GM11168 (cell line): ENCODE measurements around the gene TAF11L14.

ENCODE experiments used
- in situ Hi-C: fragments of 300-500 bp; cut with MboI; formaldehyde crosslinking; loops from one replicate; pipeline ENCODE4 v1.12.0; 2022; ENCODE audit warnings: low sequenced_read_pairs; ENCODE audit not compliant: unreplicated experiment

Gene TAF11L14

DNA sequence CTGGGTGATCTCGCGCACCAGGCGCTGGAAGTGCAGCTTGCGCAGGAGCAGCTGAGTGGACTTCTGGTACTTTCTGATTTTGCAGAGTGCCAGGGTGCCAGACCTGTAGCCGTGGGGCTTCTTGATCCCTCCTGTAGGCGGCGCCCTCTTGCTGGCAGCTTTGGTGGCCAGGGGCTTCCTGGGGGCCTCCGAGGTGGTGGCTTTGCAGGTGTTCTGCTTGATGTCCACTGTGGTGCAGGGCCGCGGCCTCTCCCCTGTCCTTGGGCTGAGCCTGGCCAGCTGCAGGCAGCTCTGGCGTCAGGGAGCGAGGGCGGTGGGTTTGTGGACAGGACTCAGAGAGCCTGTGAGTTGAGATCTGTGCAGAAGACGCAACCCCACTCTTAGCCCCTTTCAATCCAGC is 36.1 kb downstream of the TAF11L14 start:
- in situ Hi-C loops: no loop called here

DNA sequence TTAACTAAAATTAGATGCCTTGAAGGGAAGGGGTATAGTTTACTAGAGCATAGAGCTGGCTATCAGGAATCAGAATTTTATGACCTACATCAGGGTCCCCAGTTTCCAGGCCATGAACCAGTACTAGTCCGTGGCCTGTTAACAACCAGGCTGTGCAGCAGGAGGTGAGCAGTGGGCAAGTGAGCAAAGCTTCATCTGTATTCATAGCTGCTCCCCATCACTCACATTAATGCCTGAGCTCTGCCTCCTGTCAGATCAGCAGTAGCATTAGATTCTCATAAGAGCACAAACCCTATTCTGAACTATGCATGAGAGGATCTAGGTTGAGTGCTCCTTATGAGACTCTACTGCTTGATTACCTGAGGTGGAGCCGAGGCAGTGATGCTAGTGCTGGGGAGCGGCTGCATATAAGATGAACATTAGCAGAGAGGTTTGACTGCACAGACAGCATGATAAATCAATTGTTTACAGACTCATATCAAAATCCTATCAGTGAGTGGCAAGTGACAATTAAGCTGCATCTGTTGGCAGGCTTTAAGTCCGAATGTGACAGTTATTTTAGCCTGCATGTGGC is 44.6 kb downstream of the TAF11L14 start:
- in situ Hi-C loops: loop anchor here (25.0 kb wide), 1 partner anchor 467 kb away; the partner anchor contains the start of gene BASP1

DNA sequence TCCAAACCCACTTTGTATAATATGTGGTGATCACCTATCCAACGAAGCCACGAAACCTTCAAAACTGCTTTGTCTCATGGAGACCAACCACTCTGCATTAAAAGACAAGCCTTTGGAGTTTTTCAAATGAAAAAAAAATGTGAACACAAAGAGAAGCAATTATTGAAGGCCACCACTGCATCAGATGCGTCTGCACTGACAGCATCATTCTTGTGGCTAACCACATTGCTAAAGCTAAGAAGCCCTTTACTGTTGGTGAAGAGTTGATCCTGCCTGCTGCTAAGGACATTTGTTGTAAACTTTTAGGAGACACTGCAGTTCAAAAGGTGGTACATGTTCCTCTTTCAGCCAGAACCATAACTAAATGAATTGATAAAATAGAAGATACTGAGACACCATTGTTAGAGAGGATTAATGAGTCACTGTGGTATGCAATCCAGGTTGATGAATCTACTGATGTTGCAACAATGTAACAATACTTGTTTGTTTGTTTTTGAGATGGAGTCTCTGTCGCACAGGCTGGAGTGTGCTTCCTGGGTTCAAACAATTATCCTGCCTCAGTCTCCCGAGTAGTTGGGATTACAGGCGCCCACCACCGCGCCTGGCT is 45.4 kb downstream of the TAF11L14 start:
- in situ Hi-C loops: loop anchor here (25.0 kb wide), 1 partner anchor 467 kb away; the partner anchor contains the start of gene BASP1

DNA sequence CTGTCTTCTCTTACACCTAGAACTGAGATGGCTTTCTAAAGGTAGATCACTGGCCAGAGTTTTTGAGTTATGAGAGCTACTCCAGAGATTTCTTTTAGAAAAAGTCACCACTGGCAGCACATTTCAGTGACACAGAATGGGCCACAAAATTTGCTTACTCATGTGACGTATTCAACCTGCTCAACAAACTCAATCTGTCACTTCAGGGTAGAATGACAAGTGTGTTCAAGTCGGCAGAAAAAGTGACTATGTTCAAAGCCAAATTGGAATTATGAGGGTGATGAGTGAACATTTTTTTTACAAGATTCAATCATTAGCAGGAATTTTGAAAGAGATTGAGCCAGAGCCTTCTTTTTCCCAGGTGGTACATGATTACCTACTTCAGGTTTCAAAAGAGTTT is 46.5 kb downstream of the TAF11L14 start:
- in situ Hi-C loops: loop anchor here (25.0 kb wide), 1 partner anchor 468 kb away; the partner anchor contains the start of gene BASP1
